Hepatocyte (in vitro differentiated cells): ENCODE measurements around the gene ARHGAP20. TPM values are rescaled to one million over a fixed set of nuclear protein-coding genes. Genes with fewer than 3 reads are reported as not detected.

Experiments
- DNase-seq: peaks from one replicate; pipeline ENCODE4 v3.0.0-alpha.2; 2016; ENCODE audit warnings: low spot score
- H2AFZ ChIP-seq: fragments of 200-600 bp; sonication (generic); 2 replicates; pipeline ENCODE4 v1.6.0; 2016; ENCODE audit warnings: antibody characterized with exemption, mild to moderate bottlenecking
- H3K27ac ChIP-seq: fragments of 200-600 bp; sonication (generic); 2 replicates; pipeline ENCODE4 v1.5.1; 2016; ENCODE audit warnings: mild to moderate bottlenecking
- H3K27me3 ChIP-seq: fragments of 200-600 bp; sonication (generic); 2 replicates; pipeline ENCODE4 v1.6.1; 2016
- H3K36me3 ChIP-seq: fragments of 200-600 bp; sonication (generic); replicated peaks from 2 replicates; pipeline ENCODE4 v1.5.1; 2016; ENCODE audit warnings: low read depth; ENCODE audit not compliant: insufficient read depth
- H3K4me1 ChIP-seq: fragments of 200-600 bp; sonication (generic); 2 replicates; pipeline ENCODE4 v1.5.1; 2016; ENCODE audit warnings: mild to moderate bottlenecking, moderate library complexity; ENCODE audit not compliant: insufficient read depth
- H3K4me2 ChIP-seq: fragments of 200-600 bp; sonication (generic); 2 replicates; pipeline ENCODE4 v1.6.0; 2016
- H3K4me3 ChIP-seq: fragments of 200-600 bp; sonication (generic); 2 replicates; pipeline ENCODE4 v1.5.1; 2016; ENCODE audit warnings: mild to moderate bottlenecking
- H3K79me2 ChIP-seq: fragments of 200-600 bp; sonication (generic); 2 replicates; pipeline ENCODE4 v1.6.0; 2017; ENCODE audit warnings: mild to moderate bottlenecking
- H3K9me2 ChIP-seq: fragments of 200-600 bp; sonication (generic); replicated peaks from 2 replicates; pipeline ENCODE4 v1.6.0; 2017; ENCODE audit warnings: mild to moderate bottlenecking; ENCODE audit not compliant: insufficient read depth
- H3K9me3 ChIP-seq: fragments of 200-600 bp; sonication (generic); 2 replicates; pipeline ENCODE4 v1.5.1; 2016; ENCODE audit warnings: low read depth, mild to moderate bottlenecking
- H4K20me1 ChIP-seq: fragments of 200-600 bp; sonication (generic); 2 replicates; pipeline ENCODE4 v1.6.0; 2016; ENCODE audit warnings: mild to moderate bottlenecking; ENCODE audit not compliant: insufficient read depth, poor library complexity, severe bottlenecking
- EZH2 ChIP-seq: fragments of 200-600 bp; sonication (generic); IDR thresholded peaks from 2 replicates; pipeline ENCODE4 v1.6.1; 2016; ENCODE audit warnings: antibody characterized with exemption, mild to moderate bottlenecking, borderline replicate concordance
- EZH2phosphoT487 ChIP-seq: fragments of 200-600 bp; sonication (generic); IDR thresholded peaks from one replicate; pipeline ENCODE4 v1.6.1; 2018; ENCODE audit warnings: antibody characterized with exemption, mild to moderate bottlenecking, low read depth, moderate library complexity; ENCODE audit not compliant: unreplicated experiment, severe bottlenecking
- WGBS: methylation state at CpG from one replicate; pipeline ENCODE4 v1.1.6; 2016; ENCODE audit warnings: low lambda C conversion rate; ENCODE audit errors: missing lambda C conversion rate; 5-methylcytosine and 5-hydroxymethylcytosine counted together
- polyA plus RNA-seq: library from polyadenylated mRNA; unstranded; fragments of >200 nt; fragmentation: Nextera tagmentation; extraction: Ambion mirVana; gene quantifications from 2 replicates; pipeline ENCODE4 v1.2.1, GENCODE V29; 2016
- total RNA-seq: library from RNA; depleted of rRNA; stranded (reverse); fragments of >200 nt; gene quantifications from 2 replicates; pipeline ENCODE4 v1.2.3, GENCODE V29; 2014
- TF ChIP-seq, protein P1 (sequence below): fragments of 200-600 bp; sonication (generic); IDR thresholded peaks from 2 replicates; pipeline ENCODE4 v1.5.1; 2016; ENCODE audit warnings: antibody characterized with exemption, mild to moderate bottlenecking; ENCODE audit not compliant: poor library complexity

Gene ARHGAP20
- total and polyA plus RNA-seq, 2 experiments from 2014 or later, result 0.79 to 2.6 TPM

DNA sequence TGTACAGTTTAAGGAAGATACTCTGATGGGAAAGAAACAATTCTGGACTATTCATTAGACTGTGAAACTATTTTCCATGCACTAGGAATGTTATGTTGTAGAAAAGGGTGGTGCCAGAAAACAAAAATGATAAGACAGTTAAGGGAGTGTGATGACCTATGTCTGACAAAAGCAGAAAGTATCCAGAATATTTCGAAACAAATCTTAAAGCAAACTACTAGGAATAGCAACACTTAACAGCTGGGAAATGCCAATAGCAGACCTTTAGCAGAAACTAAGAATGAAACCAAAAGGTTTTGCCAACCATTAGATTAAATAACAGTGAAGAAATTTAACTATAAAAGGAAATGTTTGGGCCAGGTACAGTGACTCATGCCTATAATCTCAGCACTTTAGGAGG, 3.3 kb upstream of the ARHGAP20 start:
- no peaks in the 10 kb centered on the region for H3K36me3 ChIP-seq
- no peaks in the 10 kb centered on the region for H4K20me1 ChIP-seq
- TF ChIP-seq EZH2 (no peak), EZH2phosphoT487 (no peak)
- TF ChIP-seq, protein P1, sequence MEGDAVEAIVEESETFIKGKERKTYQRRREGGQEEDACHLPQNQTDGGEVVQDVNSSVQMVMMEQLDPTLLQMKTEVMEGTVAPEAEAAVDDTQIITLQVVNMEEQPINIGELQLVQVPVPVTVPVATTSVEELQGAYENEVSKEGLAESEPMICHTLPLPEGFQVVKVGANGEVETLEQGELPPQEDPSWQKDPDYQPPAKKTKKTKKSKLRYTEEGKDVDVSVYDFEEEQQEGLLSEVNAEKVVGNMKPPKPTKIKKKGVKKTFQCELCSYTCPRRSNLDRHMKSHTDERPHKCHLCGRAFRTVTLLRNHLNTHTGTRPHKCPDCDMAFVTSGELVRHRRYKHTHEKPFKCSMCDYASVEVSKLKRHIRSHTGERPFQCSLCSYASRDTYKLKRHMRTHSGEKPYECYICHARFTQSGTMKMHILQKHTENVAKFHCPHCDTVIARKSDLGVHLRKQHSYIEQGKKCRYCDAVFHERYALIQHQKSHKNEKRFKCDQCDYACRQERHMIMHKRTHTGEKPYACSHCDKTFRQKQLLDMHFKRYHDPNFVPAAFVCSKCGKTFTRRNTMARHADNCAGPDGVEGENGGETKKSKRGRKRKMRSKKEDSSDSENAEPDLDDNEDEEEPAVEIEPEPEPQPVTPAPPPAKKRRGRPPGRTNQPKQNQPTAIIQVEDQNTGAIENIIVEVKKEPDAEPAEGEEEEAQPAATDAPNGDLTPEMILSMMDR, result no peak
- H3K27me3 ChIP-seq, result peaks cover 16% of the 10 kb centered on the region
- no peak for DNase-seq
- no peaks in the 10 kb centered on the region for H3K9me3 ChIP-seq
- H3K27ac ChIP-seq, result no peak overlapping the region
- peaks cover 10% of the 10 kb centered on the region for H3K4me1 ChIP-seq
- no peaks in the 10 kb centered on the region for H3K9me2 ChIP-seq
- no peak overlapping the region for H2AFZ ChIP-seq
- H3K4me3 ChIP-seq, result no peak overlapping the region
- WGBS, result 86% methylated on average over 1 of the region's 1 CpG
- H3K79me2 ChIP-seq, result no peaks in the 10 kb centered on the region
- no peak overlapping the region for H3K4me2 ChIP-seq

- H3K27me3 ChIP-seq, result peaks cover 26% of the 10 kb centered on the region
- TF ChIP-seq EZH2phosphoT487 (no peak), EZH2 (no peak)
- TF ChIP-seq, protein P1, result no peak
- H3K4me3 ChIP-seq, result no peak overlapping the region
- peak overlapping the region; percentile 98 for H3K4me2 ChIP-seq
- H2AFZ ChIP-seq, result no peak overlapping the region
- H3K4me1 ChIP-seq, result peaks cover 12% of the 10 kb centered on the region
- peaks cover 7% of the 10 kb centered on the region for H3K79me2 ChIP-seq
- H3K27ac ChIP-seq, result no peak overlapping the region
- no peaks in the 10 kb centered on the region for H3K9me2 ChIP-seq
- DNase-seq, result no peak
- WGBS, result 46% methylated on average over 9 of the region's 9 CpGs
- H4K20me1 ChIP-seq, result no peaks in the 10 kb centered on the region
- H3K36me3 ChIP-seq, result no peaks in the 10 kb centered on the region
- H3K9me3 ChIP-seq, result no peaks in the 10 kb centered on the region
These were observed 1.2 kb upstream of the ARHGAP20 start for GRCh38 chr11:110713449-110713776.

DNA sequence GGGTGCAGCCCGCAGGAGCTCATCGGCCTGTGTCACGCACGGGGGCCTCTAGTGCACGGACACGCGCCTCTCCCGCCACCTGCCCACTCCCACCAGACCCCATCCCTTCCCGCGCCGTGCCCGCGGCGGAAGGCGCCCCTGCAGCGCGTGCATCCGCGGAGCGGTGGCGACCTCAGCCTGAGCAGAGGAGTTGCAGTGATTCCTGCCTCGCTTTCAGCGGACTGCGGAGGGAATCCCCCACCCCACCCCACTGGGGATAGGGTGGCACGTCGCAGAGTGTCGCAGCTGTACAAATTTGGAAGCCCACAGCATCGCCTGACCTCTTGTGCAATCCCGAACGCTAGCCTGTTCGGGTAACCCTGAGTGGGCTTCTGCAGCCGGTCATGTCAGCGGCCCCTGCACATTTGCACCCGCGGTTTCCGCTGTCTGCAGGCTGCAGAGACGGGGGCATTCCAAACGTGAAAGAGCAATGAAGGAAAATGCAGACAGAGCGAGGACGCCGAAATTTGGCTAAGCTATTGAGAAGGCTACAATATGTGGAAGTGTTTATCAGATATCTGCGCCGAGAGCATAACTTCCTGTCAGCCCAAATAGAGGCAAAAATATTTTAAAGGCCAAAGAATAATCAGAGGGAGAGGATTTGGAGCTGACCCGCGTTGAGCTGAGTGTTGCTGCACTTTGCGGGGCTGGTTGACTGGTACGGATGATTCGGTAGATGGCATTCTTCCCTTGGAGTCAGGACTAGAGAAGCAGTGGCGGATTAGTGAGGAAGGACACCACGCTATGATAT, 617 bp upstream of the ARHGAP20 start:
- H3K4me2 ChIP-seq, result peak overlapping the region; percentile 98
- H3K27me3 ChIP-seq, result peaks cover 26% of the 10 kb centered on the region
- no peak overlapping the region for H3K27ac ChIP-seq
- no peaks in the 10 kb centered on the region for H3K9me3 ChIP-seq
- H4K20me1 ChIP-seq, result no peaks in the 10 kb centered on the region
- H3K4me1 ChIP-seq, result peaks cover 12% of the 10 kb centered on the region
- H3K9me2 ChIP-seq, result no peaks in the 10 kb centered on the region
- peaks cover 7% of the 10 kb centered on the region for H3K79me2 ChIP-seq
- H3K4me3 ChIP-seq, result peak overlapping the region; percentile 81
- H2AFZ ChIP-seq, result peak overlapping the region; percentile 73
- 4% methylated on average over 49 of the region's 50 CpGs for WGBS
- H3K36me3 ChIP-seq, result no peaks in the 10 kb centered on the region
- no peak for TF ChIP-seq EZH2
- TF ChIP-seq, protein P1, result peak; percentile 40
- TF ChIP-seq EZH2phosphoT487, result no peak
- peak; percentile 44 for DNase-seq
